Natural killer cell treated with Interleukin-12 subunit alpha and Interleukin-12 subunit beta and Interleukin-15 and Interleukin-18, amount 100 ng/mL, for 72 hours (primary cell): ENCODE data around the gene TIAM1. TPM values are rescaled to one million over a fixed set of nuclear protein-coding genes. Genes with fewer than 3 reads are reported as not detected.

Source experiments
- ATAC-seq, 2 donors: fragments of 150-1000 bp; cut with Tn5 transposase in 1 of 2; sonication (Bioruptor Pico), chemical (Tn5 transposase) in 1 of 2; 2 replicates each; pipeline ENCODE4 v1.10.0; 2021
- DNase-seq: peaks from one replicate; pipeline ENCODE4 v3.0.0; 2022; ENCODE audit warnings: low spot score
- H3K27ac Mint-ChIP-seq, 2 donors: 1 replicate in 1 of 2; 2 replicates in 1 of 2; pipeline ENCODE4 v1.8.0; 2022; ENCODE audit warnings: mixed read lengths in 2 of 2, mild to moderate bottlenecking in 1 of 2, moderate library complexity in 1 of 2
- H3K27me3 Mint-ChIP-seq, 2 donors: 1 replicate in 1 of 2; 2 replicates in 1 of 2; pipeline ENCODE4 v1.8.0; 2022; ENCODE audit warnings: mixed read lengths in 2 of 2
- H3K36me3 Mint-ChIP-seq: one replicate; pipeline ENCODE4 v1.8.0; 2022; ENCODE audit warnings: mixed read lengths
- H3K4me1 Mint-ChIP-seq, 2 donors: 1 replicate in 1 of 2; 2 replicates in 1 of 2; pipeline ENCODE4 v1.8.0; 2022; ENCODE audit warnings: low read depth in 2 of 2, mixed read lengths in 2 of 2, mild to moderate bottlenecking in 1 of 2
- H3K4me3 Mint-ChIP-seq: one replicate; pipeline ENCODE4 v1.8.0; 2022; ENCODE audit warnings: mixed read lengths
- H3K9me3 Mint-ChIP-seq: 2 replicates; pipeline ENCODE4 v1.8.0; 2022; ENCODE audit warnings: mixed read lengths
- total RNA-seq, 2 donors: library from RNA; stranded (reverse); gene quantifications; one replicate each; pipeline ENCODE4 v1.2.3, GENCODE V29; 2022

TIAM1 gene
- total RNA-seq, 2 donors from 2014 or later, result 57.4 to 125 TPM

DNA sequence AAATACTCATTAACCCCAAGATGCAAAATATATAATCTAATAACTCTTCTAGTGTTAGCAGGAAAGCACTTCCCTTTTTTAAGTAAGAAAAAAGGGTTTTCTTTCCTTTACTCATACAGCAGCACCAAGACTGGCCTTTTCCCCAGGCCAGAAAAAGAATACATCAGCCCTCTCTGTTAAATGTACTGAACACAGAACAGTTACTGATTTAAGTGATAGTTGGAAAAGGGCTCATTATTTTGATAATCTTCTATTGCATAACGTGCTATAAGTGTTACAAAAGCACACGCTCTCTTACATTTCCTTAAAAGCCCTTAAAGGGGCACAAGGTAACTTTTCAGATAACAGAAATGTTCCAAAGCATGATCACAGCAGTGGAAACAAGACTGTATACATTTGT lies 142.9 kb downstream of the TIAM1 start:
- H3K4me3 Mint-ChIP-seq, result no peak overlapping the region
- no peaks in the 10 kb centered on the region for H3K9me3 Mint-ChIP-seq
- ATAC-seq (no peak), DNase-seq (no peak)
- no peaks in the 10 kb centered on the region for H3K36me3 Mint-ChIP-seq
- peaks cover 0 to 7% of the 10 kb centered on the region in 2 donors for H3K4me1 Mint-ChIP-seq
- H3K27me3 Mint-ChIP-seq, result no peaks in the 10 kb centered on the region
- H3K27ac Mint-ChIP-seq, result no peak overlapping the region

DNA sequence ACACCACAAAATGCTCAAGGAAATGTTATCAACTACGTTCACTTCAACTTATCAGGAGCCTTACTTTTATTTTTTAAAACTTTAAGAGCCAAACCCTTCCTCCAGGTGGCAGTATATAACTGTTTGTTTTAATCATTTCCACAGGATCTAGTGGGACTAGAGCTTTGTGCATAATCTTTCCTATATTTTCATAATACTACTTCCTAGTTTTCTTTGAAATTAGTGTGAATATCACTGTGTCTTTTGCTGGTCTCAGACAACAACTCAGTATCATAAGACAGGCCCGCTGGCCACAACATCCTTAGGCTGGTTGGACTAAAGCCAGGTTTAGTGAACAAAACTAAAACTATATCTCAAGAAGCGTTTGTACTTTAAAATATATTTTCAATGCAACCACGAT lies 145.5 kb downstream of the TIAM1 start:
- no peaks in the 10 kb centered on the region for H3K9me3 Mint-ChIP-seq
- no peak for ATAC-seq
- H3K36me3 Mint-ChIP-seq, result no peaks in the 10 kb centered on the region
- H3K27me3 Mint-ChIP-seq, result no peaks in the 10 kb centered on the region
- H3K4me3 Mint-ChIP-seq, result no peak overlapping the region
- DNase-seq, result no peak
- peaks cover 10 to 15% of the 10 kb centered on the region in 2 donors for H3K4me1 Mint-ChIP-seq
- H3K27ac Mint-ChIP-seq, result no peak overlapping the region

DNA sequence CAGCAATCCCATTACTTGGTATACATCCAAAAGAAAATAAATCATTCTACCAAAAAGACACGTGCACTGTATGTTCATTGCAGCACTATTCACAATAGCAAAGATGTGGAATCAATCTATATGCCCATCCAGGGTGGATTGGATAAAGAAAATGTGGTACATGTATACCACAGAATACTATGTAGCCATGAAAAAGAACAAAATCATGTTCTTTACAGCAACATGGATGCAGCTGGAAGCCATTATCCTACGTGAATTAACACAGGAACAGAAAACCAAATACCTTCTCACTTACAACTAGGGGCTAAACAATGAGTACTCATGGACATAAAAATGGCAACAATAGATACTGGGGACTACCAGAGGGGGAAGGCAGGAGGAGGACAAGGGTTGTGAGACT lies 147.3 kb downstream of the TIAM1 start:
- Mint-ChIP-seq H3K4me3 (no peak overlapping the region), H3K27me3 (no peaks in the 10 kb centered on the region), H3K27ac (no peak overlapping the region), H3K36me3 (no peaks in the 10 kb centered on the region), H3K4me1 (peaks cover 10 to 15% of the 10 kb centered on the region in 2 donors), H3K9me3 (no peaks in the 10 kb centered on the region)
- DNase-seq (no peak), ATAC-seq (no peak)

DNA sequence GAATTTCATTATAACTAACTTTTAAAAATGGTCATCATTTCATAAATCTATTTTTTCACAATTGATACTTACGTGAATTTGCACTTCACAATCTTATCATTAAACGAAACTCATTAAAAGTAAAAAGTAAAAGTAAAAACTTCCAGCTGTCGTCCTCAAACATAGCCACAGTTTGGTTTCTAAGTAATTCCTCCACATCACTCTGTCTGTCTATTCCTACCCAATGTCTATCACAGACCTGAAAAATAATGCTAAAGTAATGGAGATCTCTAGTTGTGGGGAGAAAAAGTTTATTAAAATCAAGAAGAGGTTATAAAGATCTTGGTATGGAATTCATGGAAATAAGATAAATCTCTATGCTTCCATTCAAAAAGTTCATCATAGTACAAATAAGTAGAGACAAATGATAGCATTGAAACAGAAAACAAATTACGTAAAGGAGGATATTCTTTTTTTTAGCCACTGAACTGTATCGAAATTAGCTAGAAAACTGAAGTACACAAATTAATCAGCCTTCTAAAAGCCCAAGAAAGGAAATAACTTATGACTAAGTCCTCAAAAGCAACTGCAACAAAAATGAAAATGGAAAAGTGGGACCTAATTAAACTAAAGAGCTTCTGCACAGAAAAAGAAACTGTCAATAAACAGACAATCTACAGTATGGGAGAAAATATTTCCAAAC lies 148.6 kb downstream of the TIAM1 start:
- Mint-ChIP-seq H3K9me3 (no peaks in the 10 kb centered on the region), H3K36me3 (no peaks in the 10 kb centered on the region), H3K27ac (peak overlapping the region; percentile 7 to 32), H3K27me3 (no peaks in the 10 kb centered on the region), H3K4me1 (peaks cover 10 to 15% of the 10 kb centered on the region in 2 donors), H3K4me3 (peak overlapping the region; percentile 48)
- ATAC-seq (peak; percentile 56 to 67), DNase-seq (no peak)

DNA sequence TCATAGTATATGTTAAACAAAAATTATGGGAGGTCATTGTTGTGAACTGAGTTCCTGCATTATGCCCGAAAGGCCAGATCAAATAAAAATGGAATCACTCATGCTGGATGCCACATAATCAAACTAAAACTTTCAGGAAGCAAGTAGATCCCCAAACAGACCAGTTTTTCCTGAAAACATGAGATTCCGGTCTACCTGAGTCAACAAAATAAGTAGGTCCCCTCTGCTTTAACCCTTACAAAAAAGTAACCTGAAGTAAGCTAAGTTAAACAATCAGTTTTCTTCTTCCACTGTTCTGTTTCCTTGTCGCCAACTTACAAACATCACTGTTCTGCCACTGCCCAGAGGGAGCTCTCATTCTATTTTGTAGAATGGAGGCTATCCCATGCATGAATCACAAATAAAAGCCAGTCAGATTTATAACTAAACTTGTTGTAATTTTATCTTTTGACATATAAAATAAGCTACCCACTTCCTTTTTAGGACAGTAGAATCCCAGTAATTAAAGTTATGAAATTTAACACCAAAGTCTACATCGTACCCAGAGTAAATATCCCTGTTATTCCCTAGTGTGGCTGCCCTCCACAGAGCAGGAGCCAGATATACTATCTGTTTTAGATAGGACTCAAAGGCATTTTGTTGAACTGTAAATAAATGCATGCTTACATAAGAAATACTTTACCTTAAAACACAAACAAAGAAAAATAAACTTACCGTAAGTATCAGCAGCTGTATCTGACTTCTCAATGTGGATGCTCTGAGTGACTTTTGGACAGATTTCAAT lies 149.4 kb downstream of the TIAM1 start:
- Mint-ChIP-seq H3K27ac (peak overlapping the region; percentile 7 to 63), H3K9me3 (no peaks in the 10 kb centered on the region), H3K4me1 (peaks cover 10 to 15% of the 10 kb centered on the region in 2 donors), H3K4me3 (peak overlapping the region; percentile 48), H3K27me3 (no peaks in the 10 kb centered on the region), H3K36me3 (no peaks in the 10 kb centered on the region)
- no peak for DNase-seq
- ATAC-seq, result no peak

DNA sequence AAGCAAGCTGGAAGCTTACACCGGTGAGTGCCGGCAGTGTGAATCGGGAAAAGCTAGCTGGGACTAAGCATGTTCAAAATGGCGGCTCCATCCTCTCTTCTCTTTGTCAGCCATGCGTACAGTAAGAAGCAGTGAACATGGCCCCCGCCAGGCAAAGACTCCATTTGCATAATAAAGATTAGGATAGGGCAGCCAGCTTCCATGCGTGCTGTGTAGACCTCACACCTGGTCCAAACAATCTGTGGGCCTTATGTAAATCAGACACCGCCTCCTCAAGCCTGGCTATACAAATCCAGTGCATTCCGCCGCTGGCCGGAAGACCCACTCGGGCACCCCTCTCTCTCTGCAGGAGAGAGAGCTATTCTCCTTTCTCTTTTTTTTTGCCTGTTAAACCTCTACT lies 150.3 kb downstream of the TIAM1 start:
- ATAC-seq (no peak), DNase-seq (no peak)
- Mint-ChIP-seq H3K9me3 (no peaks in the 10 kb centered on the region), H3K27ac (peak overlapping the region in 1 of 2 donors; percentile 63), H3K4me1 (peaks cover 10 to 12% of the 10 kb centered on the region in 2 donors), H3K36me3 (no peaks in the 10 kb centered on the region), H3K4me3 (no peak overlapping the region), H3K27me3 (no peaks in the 10 kb centered on the region)

DNA sequence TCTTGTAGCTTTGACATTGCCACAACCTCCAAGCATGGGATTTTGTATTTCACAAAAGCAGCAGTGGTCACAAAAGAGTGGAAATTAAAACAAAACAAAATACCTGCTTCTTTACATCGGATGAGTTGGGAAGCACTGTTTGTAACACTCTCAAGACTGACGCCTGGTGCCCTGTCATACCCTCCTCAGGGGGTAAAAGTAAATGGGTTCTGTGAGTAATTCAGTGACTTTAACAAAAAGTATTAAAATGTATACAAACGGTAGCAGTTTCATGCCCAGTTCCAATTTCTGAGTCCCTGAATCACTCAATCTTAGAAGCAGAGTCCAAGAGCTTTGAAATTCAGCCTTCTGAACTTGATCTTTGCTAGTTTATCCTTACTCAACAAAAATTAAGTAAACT lies 152.5 kb downstream of the TIAM1 start:
- Mint-ChIP-seq H3K27me3 (no peaks in the 10 kb centered on the region), H3K27ac (no peak overlapping the region), H3K4me3 (no peak overlapping the region), H3K36me3 (no peaks in the 10 kb centered on the region), H3K9me3 (no peaks in the 10 kb centered on the region), H3K4me1 (peaks cover 17 to 19% of the 10 kb centered on the region in 2 donors)
- no peak for ATAC-seq
- no peak for DNase-seq

DNA sequence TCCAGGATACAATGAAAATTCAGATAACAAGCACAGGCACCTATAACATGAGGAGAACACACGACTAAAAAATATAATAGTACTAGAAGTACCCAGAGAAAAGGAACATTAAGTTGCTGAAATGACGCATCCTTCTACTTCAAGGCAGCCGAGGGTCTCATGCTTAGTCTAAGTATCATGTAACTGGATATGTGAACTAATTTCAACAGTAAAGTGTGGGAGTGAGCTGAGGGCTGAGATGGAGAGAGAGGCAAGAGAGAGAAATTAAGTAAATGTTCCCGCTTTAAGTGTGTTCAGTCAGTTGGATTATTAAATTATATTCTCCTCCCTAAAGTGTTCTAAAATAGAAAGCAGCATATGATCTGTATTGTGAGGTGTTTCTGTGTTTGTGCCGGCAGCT lies 153.5 kb downstream of the TIAM1 start:
- H3K9me3 Mint-ChIP-seq, result no peaks in the 10 kb centered on the region
- no peak overlapping the region for H3K4me3 Mint-ChIP-seq
- ATAC-seq, result no peak
- no peak for DNase-seq
- H3K36me3 Mint-ChIP-seq, result no peaks in the 10 kb centered on the region
- H3K27me3 Mint-ChIP-seq, result no peaks in the 10 kb centered on the region
- peak overlapping the region in 1 of 2 donors; percentile 17 for H3K27ac Mint-ChIP-seq
- peaks cover 12 to 13% of the 10 kb centered on the region in 2 donors for H3K4me1 Mint-ChIP-seq

DNA sequence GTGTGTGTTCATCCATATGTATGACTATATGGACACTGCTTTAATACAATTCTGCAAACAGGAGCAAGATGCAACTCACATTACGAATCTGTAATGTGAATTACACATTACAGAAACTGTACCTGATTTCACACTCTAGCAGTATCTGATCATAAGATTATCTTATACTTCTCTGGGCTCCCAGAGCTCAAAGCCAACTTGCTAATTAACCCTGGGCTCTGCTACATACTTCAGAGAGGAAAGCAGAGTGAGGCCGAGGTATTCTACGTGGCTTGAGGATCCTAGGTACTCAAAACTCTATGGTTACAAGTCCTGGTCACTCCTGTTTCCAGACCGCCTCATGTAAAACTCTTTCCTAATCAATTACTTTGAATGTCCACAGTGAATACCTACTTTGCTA lies 156.6 kb downstream of the TIAM1 start:
- no peaks in the 10 kb centered on the region for H3K9me3 Mint-ChIP-seq
- ATAC-seq (no peak), DNase-seq (no peak)
- no peak overlapping the region for H3K4me3 Mint-ChIP-seq
- peaks cover 16 to 21% of the 10 kb centered on the region in 2 donors for H3K4me1 Mint-ChIP-seq
- no peaks in the 10 kb centered on the region for H3K36me3 Mint-ChIP-seq
- H3K27me3 Mint-ChIP-seq, result no peaks in the 10 kb centered on the region
- H3K27ac Mint-ChIP-seq, result peak overlapping the region in 1 of 2 donors; percentile 55

DNA sequence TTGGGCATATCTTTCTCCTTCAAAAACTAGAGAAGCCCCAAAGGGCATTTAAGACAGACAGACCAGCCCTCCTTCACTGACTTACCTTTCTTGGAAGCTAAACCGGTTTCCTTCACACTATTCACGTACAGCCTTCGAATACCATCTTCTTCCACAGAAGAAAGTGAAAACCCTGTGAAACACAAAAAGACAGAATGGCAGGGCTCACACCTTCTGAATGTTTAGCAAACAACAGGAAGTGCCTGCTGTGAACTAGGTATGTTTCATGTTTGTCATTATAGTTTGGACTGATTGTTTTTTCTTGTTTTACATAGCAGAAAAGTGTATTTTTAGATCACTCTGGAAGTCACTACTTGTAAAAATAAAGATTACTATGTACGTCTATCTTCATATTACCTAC lies 157.1 kb downstream of the TIAM1 start:
- no peak for ATAC-seq
- H3K9me3 Mint-ChIP-seq, result no peaks in the 10 kb centered on the region
- no peaks in the 10 kb centered on the region for H3K36me3 Mint-ChIP-seq
- no peaks in the 10 kb centered on the region for H3K27me3 Mint-ChIP-seq
- peaks cover 16 to 21% of the 10 kb centered on the region in 2 donors for H3K4me1 Mint-ChIP-seq
- no peak for DNase-seq
- H3K27ac Mint-ChIP-seq, result peak overlapping the region in 1 of 2 donors; percentile 55
- H3K4me3 Mint-ChIP-seq, result no peak overlapping the region

DNA sequence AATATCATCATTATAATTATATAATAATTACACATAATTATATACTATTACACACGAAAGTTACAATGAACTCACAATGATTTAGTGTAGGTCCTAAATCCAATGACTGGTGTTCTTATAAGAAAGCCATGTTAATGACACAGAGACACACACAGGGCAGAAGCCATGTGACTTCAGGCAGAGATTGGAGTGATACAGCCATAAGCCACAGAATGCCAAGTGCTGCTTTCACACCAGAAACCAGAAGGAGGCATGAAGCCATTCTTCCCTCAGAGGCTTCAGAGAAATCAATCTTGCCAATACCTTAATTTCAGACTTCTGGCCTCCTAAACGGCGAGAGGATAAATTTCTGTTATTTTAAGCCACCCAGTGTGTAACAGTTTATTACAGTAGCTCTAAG lies 158.4 kb downstream of the TIAM1 start:
- DNase-seq (no peak), ATAC-seq (no peak)
- Mint-ChIP-seq H3K9me3 (no peaks in the 10 kb centered on the region), H3K27me3 (no peaks in the 10 kb centered on the region), H3K4me3 (no peak overlapping the region), H3K4me1 (peaks cover 16 to 22% of the 10 kb centered on the region in 2 donors), H3K36me3 (no peaks in the 10 kb centered on the region), H3K27ac (peak overlapping the region in 1 of 2 donors; percentile 46)

DNA sequence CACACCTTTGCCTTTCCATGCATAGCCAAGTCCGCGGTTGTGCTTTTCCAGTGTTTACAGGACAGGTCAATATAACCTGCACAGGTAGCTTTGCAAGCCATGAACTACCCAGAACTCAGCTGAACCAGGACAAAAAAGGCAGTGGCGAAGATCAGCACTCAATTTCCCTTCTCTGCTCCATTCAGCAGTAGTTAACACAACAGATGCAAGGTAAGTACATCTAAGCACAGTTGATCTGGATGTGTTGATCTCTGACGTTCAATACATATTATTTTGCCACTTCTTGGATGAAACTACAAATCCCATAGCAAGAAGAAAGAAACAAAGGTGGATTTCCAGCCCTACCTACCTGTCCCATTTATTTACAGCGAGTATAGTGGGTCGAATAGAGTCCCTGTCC lies 159.2 kb downstream of the TIAM1 start:
- H3K9me3 Mint-ChIP-seq, result no peaks in the 10 kb centered on the region
- H3K27ac Mint-ChIP-seq, result no peak overlapping the region
- peaks cover 16 to 24% of the 10 kb centered on the region in 2 donors for H3K4me1 Mint-ChIP-seq
- DNase-seq (no peak), ATAC-seq (no peak)
- H3K36me3 Mint-ChIP-seq, result no peaks in the 10 kb centered on the region
- H3K27me3 Mint-ChIP-seq, result no peaks in the 10 kb centered on the region
- no peak overlapping the region for H3K4me3 Mint-ChIP-seq

DNA sequence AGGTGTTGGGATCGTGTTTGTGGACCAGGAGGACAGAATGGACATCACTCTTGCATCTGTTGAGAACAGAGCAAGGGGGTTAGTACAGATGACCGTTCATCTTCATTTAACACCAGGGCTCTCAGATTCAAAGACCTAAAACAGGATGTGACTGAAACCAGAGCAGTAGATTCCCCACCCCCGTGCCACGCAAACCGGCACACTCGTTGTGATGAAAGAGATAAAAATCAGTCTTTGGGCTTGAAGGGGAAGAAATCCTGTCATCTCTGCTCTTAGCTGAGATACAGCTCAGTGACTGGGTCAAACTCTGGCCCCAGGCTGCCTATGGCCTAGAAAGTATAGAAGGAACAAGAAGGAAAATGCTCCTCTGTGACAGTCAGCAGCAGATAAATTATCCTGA lies 159.6 kb downstream of the TIAM1 start:
- no peak for DNase-seq
- H3K36me3 Mint-ChIP-seq, result no peaks in the 10 kb centered on the region

More for the DNA sequence above, 159.6 kb downstream of the TIAM1 start:
- no peaks in the 10 kb centered on the region for H3K27me3 Mint-ChIP-seq
- H3K4me3 Mint-ChIP-seq, result no peak overlapping the region
- ATAC-seq, result peak; percentile 61 to 71
- H3K27ac Mint-ChIP-seq, result no peak overlapping the region
- no peaks in the 10 kb centered on the region for H3K9me3 Mint-ChIP-seq
- peaks cover 16 to 24% of the 10 kb centered on the region in 2 donors for H3K4me1 Mint-ChIP-seq
